Ovary (tissue), 3 donors: ENCODE data around the gene NFATC3.

Experiments used
- EP300 ChIP-seq: sonication (generic); formaldehyde crosslinking; IDR thresholded peaks from one replicate; pipeline ENCODE4 v1.6.1; 2017; ENCODE audit warnings: antibody characterized with exemption
- TF ChIP-seq, protein P1 (sequence below), 3 donors: fragments of 450-650 bp in 2 of 3; fragments of 200-600 bp in 1 of 3; IDR thresholded peaks; one replicate each; pipeline versions ENCODE4 v1.5.1 to v1.8.0; 2016 to 2022; ENCODE audit warnings: antibody characterized with exemption in 3 of 3, mild to moderate bottlenecking in 1 of 3
- donor health status: DM: no; HTN: no; CAD: no.

DNA sequence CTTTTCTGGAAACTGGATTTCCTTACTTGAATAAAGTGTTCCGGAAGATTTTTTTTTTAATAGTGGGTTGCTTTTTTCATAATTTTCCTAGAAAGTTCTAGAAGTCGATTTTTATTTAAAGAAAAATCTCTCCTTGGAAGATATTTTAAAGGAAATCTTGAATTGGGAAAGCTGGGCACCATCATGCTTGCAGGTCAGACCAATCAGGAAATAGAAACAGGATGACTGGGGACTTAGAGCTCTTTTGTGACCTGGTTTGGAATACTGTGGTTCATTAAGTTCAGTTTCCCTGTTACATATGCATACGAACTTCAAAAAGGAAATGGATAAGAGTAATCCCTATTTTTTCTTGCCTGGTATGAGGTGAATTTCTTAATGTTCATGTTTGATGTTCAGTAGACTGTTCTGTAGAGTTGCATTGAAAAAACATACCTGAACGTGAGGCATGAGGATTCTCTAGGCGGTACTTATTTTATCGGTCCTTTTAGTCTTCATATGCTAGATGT is 1.2 kb downstream of the NFATC3 start:
- TF ChIP-seq, protein P1, sequence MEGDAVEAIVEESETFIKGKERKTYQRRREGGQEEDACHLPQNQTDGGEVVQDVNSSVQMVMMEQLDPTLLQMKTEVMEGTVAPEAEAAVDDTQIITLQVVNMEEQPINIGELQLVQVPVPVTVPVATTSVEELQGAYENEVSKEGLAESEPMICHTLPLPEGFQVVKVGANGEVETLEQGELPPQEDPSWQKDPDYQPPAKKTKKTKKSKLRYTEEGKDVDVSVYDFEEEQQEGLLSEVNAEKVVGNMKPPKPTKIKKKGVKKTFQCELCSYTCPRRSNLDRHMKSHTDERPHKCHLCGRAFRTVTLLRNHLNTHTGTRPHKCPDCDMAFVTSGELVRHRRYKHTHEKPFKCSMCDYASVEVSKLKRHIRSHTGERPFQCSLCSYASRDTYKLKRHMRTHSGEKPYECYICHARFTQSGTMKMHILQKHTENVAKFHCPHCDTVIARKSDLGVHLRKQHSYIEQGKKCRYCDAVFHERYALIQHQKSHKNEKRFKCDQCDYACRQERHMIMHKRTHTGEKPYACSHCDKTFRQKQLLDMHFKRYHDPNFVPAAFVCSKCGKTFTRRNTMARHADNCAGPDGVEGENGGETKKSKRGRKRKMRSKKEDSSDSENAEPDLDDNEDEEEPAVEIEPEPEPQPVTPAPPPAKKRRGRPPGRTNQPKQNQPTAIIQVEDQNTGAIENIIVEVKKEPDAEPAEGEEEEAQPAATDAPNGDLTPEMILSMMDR (IDR thresholded peaks at IDR 0.05) = no peak
- no peak for TF ChIP-seq EP300
